Stimulated activated CD8-positive, alpha-beta memory T cell treated with anti-CD3 and anti-CD28 coated beads, Interleukin-7, amount 100 ng/mL, for 24 hours (primary cell): ENCODE data around the gene CACNA1C.

Experiments
- DNase-seq: peaks from one replicate; pipeline ENCODE4 v3.0.0-alpha.2; 2020; ENCODE audit warnings: low read depth

The CACNA1C gene

GRCh38 chr12:2171672-2172426 lies 119.1 kb downstream of the CACNA1C start:
- no peak for DNase-seq

GRCh38 chr12:2172491-2173214 lies 119.9 kb downstream of the CACNA1C start:
- DNase-seq, result no peak

GRCh38 chr12:2173971-2174370 lies 121.2 kb downstream of the CACNA1C start:
- DNase-seq, result no peak

- DNase-seq, result no peak
These were observed 124.2 kb downstream of the CACNA1C start for GRCh38 chr12:2177003-2177402.

DNA sequence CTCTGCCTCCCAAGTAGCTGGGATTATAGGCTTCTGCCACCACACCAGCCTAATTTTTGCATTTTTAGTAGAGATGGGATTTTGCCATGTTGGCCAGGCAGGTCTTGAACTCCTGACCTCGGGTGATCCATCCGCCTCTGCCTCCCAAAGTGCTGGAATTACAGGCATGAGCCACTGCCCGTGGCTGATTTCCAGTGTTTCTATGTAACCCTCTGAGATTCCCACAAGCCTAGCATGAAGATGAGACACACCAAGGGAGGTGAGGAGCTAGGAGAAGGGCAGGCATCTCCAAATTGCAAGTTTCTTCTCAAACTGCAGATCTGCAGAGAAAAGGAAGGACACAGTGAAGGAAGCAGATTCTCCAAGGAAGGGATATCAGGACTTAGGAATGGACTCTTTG lies 125.0 kb downstream of the CACNA1C start:
- DNase-seq, result no peak

- no peak for DNase-seq
These were observed 126.3 kb downstream of the CACNA1C start for GRCh38 chr12:2179058-2179457.

DNA sequence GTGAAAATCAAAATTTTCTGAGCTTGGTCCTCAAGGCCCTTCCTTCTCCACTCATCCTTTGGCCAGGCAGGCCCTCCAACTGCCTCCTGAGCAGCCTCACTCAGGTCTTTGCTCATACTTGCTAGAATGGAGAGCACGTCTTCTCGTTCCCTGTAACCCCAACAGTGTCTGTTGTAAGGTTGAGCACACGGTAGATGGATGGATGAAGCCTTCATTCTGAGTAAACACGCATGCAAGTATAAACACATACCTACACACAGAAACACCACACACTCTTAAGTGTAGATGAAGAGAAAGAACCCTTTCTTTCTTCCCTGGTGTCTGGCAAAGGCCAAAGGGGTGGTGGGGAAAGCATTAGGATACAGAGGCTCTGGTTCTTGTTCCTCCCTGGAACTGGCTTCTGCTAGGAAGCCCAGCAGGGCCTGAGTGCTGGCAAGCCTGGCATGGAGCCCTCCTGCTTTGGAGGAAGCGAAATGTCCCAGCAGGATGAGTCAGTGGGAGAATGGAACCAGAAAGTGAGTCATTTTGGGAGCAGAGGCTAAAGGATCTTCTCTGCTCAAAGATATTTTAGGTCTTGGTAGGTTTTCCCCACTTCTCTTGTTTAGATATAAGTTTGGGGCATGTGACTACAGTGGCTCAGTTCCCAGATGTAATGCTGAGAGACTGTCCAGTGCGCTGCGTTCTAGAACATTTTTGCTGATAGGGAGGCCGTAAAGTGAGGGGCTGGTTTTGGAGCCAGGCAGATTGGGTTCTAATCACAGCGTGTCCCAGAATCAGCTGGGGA lies 127.4 kb downstream of the CACNA1C start:
- no peak for DNase-seq

DNA sequence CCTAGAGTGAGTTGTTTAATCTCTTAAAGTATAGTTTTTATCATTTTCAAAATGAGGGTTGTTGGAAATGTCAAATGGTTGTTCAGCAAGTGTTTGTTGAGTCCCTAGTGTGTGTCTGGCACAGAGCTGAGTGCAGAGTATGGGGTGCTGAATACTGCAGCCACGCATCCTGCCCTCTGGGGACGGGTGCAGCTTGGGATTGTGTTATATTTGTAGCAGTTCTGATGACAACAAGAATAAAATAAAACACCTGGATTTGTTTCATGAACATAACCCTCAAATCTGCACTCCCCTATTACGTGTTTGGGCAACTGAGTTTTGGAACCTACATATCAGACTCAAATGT lies 127.9 kb downstream of the CACNA1C start:
- DNase-seq, result no peak

GRCh38 chr12:2183556-2184541 lies 131.1 kb downstream of the CACNA1C start:
- DNase-seq, result no peak

DNA sequence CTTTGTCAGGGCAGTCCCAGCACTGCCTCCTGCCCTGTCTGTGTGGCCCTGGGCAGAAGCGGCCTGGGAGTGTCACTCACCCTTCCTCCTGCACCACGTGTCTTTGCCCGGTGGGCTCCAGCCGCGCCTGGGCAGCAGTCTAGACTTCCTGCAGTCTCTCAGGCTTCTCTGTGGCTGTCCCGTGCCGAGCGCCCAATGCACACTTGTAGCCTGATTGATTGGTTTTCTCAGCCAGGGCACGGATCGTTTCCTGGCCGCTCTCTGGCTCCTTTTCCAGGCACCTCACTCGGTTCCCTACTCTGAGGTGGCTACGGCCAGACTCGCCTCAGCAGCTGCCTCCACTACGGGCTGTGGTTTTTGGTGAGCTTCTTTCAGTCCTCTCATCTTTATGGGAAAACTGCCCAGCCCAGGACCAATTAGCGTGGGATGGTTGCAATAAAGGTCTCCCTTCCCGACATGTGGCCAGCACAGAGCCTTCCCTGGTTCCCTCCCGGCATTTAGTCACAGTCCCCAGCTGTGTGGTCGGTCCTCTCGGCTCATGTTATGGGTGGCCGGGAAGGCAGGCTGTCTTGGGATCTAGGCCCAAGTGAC lies 133.1 kb downstream of the CACNA1C start:
- no peak for DNase-seq

- no peak for DNase-seq
These were observed 134.6 kb downstream of the CACNA1C start for GRCh38 chr12:2187195-2187945.

DNA sequence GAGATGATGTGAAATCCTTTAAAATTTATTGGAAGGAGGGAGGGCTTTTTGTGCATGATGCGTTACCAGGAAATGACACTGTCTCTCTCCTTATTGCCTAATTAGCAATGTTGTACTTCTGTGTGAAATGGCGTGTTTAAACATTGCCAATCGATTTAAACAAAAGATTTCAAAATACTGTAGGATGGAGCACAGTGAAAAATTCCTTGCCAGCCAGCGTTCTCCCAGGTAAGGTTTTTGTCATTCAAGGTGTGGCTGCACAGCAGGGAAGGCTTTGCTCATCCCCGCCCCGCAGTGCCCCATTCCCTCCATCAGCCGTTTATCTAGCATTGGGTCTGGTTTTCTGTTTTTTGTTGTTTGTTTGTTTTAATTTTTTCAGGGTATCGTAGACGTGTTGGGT lies 137.3 kb downstream of the CACNA1C start:
- DNase-seq, result no peak

- no peak for DNase-seq
These were observed 138.2 kb downstream of the CACNA1C start for GRCh38 chr12:2190896-2191533.

- DNase-seq, result no peak
These were observed 138.9 kb downstream of the CACNA1C start for GRCh38 chr12:2191534-2192153.

DNA sequence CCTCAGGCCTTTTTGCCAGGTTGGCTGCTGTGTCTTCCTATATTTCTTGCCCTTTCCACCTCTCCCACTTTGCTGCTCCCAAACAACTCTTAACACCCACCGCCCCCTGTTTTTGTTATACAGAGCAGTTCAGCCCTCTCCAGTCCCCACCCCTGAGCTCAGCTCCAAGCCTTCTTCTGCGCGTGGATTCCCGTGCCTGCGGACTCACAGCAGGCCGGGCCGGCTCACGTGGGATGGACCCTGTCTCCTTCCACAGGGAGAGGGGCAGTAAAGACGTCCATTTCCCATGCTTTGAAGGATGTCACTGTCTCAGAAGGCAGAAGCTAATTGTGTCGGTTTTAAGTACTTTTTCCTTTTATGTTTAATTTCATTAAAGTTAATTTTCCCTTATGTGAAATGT lies 139.4 kb downstream of the CACNA1C start:
- DNase-seq, result no peak

- no peak for DNase-seq
These were observed 141.3 kb downstream of the CACNA1C start for GRCh38 chr12:2194060-2194459.

GRCh38 chr12:2194571-2194970 lies 141.8 kb downstream of the CACNA1C start:
- DNase-seq, result no peak

DNA sequence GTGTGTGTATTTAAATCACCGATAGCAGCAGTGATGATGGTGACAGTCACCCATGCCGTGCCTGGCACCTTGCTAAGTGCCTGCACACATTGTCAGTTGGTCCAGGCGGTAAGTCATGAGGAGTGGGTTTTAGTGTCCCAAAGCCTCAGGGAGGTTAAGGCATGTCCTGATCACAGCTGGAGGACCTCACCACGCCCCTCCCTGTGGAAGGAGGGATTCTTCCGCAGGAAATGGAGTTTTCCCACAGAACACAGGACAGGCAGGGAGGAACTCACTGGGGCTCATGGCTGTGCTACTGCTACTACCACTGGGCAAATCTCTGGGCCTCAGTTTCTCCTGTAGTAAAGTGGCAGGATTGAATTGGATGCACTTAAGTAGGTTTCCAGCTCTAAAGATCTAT lies 142.3 kb downstream of the CACNA1C start:
- no peak for DNase-seq

DNA sequence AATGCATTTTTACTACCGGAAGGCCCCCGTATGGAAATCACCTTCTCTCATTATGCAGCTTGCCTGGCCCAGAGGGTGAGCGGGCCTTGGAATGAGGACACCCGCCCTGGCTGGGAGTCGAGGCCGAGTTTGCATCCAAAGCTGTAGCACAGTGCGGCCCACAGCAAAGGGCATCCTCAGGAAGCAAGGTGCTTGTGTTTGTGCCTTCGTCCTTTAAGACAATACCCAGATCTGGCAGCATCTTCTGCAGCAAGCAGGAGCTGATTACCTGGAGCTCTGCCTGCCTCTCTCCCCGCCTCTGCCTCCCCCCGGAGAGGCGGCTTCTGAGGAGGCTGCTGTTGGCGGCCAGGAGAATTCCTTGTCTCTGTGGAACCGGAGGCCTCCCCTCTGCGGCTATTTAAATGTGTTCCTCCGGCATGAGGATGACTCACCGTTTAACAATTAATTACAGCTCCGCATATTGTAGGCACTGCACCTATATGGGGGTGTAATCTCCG lies 145.3 kb downstream of the CACNA1C start:
- no peak for DNase-seq
